Measurements from ENCODE around the gene HAGHL.

The HAGHL gene

GRCh38 chr16:726438-727290 is at the start of gene HAGHL, which contains the start of gene CCDC78:
HAGHL (plus strand) TSS chr16:727106; CDS start chr16:727510, 404 bp downstream.
CCDC78 (minus strand) TSS chr16:726443; CDS start chr16:726367, 76 bp downstream.
- peak within 1 kb of the TSS; percentile 63 to 81 for H3K4me3 ChIP-seq (replicated peaks in 1 of 2; ENCODE audit: low read depth in 2 of 2, low read length in 2 of 2)
- peak in 1 of 2 donors; percentile 63 for DNase-seq (ENCODE audit: low read depth in 2 of 2)

GRCh38 chr16:677316-678190 is 49.4 kb upstream of the HAGHL start:
- TF ChIP-seq CTCF (IDR thresholded peaks at IDR 0.05; ENCODE audit: low read depth, low read length), result no peak
- no peak overlapping the region for H3K4me3 ChIP-seq (replicated peaks in 1 of 2; ENCODE audit: low read depth in 2 of 2, low read length in 2 of 2)
- DNase-seq (ENCODE audit: low read depth in 2 of 2), result no peak

More at GRCh38 chr16:726438-727290, at the start of gene HAGHL, which contains the start of gene CCDC78:
- TF ChIP-seq CTCF (IDR thresholded peaks at IDR 0.05; ENCODE audit: low read depth, low read length), result no peak

- TF ChIP-seq CTCF (IDR thresholded peaks at IDR 0.05; ENCODE audit: low read depth, low read length), result no peak
- no peak overlapping the region for H3K4me3 ChIP-seq (replicated peaks in 1 of 2; ENCODE audit: low read depth in 2 of 2, low read length in 2 of 2)
- DNase-seq (ENCODE audit: low read depth in 2 of 2), result no peak
These were observed 48.6 kb upstream of the HAGHL start for GRCh38 chr16:678209-678857.

GRCh38 chr16:678858-679813 is 47.8 kb upstream of the HAGHL start:
- TF ChIP-seq CTCF (IDR thresholded peaks at IDR 0.05; ENCODE audit: low read depth, low read length), result no peak
- H3K4me3 ChIP-seq (replicated peaks in 1 of 2; ENCODE audit: low read depth in 2 of 2, low read length in 2 of 2), result peak overlapping the region; percentile 50 to 52
- DNase-seq (ENCODE audit: low read depth in 2 of 2), result peak; percentile 36 to 59

- TF ChIP-seq CTCF (IDR thresholded peaks at IDR 0.05; ENCODE audit: low read depth, low read length), result no peak
- H3K4me3 ChIP-seq (replicated peaks in 1 of 2; ENCODE audit: low read depth in 2 of 2, low read length in 2 of 2), result peak within 1 kb of the TSS; percentile 75 to 80
- peak; percentile 88 to 90 for DNase-seq (ENCODE audit: low read depth in 2 of 2)
These were observed 46.9 kb upstream of the HAGHL start, which contains the start of gene STUB1 for GRCh38 chr16:679814-680624. STUB1 (plus strand) TSS chr16:680410; CDS start chr16:680526, 116 bp downstream.

Data from cardiac fibroblast (primary cell).